GM10248 (cell line): ENCODE results near the gene ARHGAP18.

Experiments used
- CTCF ChIA-PET: fragments of 300-600 bp; sonication (Branson Sonifier 250); formaldehyde crosslinking; extraction: SDS; loops from one replicate; lab custom pipeline; 2021; ENCODE audit warnings: antibody characterized with exemption; lab: Yijun Ruan, JAX
- POLR2A ChIA-PET: fragments of 350-650 bp; sonication (Branson Sonifier 250); formaldehyde crosslinking; extraction: SDS; loops from one replicate; lab custom pipeline; 2020; ENCODE audit warnings: antibody characterized with exemption; lab: Yijun Ruan, JAX
- DNase-seq: peaks from one replicate; pipeline ENCODE4 v3.0.0; 2012; ENCODE audit errors: extremely low spot score
- TF ChIP-seq, protein P1 (sequence below): IDR thresholded peaks from 2 replicates; pipeline ENCODE4 v1.5.1; 2012; ENCODE audit warnings: mild to moderate bottlenecking, low read depth; ENCODE audit errors: extremely low read depth, missing control alignments, control extremely low read depth

Gene ARHGAP18

DNA sequence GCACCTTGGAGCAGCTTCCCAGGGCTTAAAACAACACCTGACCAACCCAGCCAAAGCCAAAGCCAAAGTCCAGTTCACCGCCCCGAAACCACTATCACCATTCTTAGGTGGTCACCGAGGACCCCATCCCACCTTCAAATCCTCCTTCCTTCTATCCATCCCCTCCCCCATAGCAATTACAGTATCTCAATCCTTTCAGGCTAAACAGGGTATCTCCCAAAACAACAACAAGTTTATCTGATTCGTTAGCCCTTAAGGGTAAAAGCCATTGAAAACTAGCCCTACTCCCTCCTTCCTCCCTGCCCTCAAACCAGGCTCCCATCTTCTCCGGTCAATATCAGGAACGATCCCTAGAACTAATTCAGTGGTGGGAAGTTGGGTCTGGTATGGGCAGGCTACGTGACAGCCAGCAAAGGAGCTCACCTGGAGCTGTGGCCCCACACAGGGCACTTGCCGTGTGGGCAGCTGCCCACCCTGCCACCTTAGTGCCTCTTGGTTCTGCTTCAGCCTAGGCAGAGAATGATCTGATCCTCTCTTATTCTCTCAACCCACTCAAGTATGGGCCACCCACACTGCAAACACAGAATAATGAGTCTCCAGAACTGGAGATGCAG, 2.0 kb downstream of the ARHGAP18 start:
- TF ChIP-seq, protein P1, sequence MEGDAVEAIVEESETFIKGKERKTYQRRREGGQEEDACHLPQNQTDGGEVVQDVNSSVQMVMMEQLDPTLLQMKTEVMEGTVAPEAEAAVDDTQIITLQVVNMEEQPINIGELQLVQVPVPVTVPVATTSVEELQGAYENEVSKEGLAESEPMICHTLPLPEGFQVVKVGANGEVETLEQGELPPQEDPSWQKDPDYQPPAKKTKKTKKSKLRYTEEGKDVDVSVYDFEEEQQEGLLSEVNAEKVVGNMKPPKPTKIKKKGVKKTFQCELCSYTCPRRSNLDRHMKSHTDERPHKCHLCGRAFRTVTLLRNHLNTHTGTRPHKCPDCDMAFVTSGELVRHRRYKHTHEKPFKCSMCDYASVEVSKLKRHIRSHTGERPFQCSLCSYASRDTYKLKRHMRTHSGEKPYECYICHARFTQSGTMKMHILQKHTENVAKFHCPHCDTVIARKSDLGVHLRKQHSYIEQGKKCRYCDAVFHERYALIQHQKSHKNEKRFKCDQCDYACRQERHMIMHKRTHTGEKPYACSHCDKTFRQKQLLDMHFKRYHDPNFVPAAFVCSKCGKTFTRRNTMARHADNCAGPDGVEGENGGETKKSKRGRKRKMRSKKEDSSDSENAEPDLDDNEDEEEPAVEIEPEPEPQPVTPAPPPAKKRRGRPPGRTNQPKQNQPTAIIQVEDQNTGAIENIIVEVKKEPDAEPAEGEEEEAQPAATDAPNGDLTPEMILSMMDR: no peak
- no peak for DNase-seq
- ChIA-PET POLR2A (no interaction called here), CTCF (interaction anchor here (0.9 to 7.6 kb wide), 10 partner anchors 12 to 209 kb away, joined by 3 to 37 read pairs (median 12); no protein-coding TSS in a partner anchor)

DNA sequence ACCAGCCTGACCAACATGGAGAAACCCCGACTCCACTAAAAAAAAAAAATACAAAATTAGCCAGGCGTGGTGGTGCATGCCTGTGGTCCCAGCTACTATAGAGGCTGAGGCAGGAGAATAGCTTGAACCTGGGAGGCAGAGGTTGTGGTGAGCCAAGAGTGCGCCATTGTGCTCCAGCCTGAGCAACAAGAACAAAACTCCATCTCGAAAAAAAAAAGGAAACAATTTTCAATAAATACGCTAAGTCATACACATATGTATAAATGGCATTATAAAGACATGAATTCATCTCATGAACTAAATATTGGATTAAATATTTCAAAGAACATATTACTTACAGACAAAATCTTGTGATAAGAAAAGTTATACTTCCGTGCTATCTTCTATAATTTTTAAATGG, 2.9 kb downstream of the ARHGAP18 start:
- ChIA-PET POLR2A (no interaction called here), CTCF (interaction anchor here (0.9 to 7.6 kb wide), 8 partner anchors 11 to 208 kb away, joined by 3 to 37 read pairs (median 4); no protein-coding TSS in a partner anchor)
- TF ChIP-seq, protein P1: no peak
- no peak for DNase-seq

DNA sequence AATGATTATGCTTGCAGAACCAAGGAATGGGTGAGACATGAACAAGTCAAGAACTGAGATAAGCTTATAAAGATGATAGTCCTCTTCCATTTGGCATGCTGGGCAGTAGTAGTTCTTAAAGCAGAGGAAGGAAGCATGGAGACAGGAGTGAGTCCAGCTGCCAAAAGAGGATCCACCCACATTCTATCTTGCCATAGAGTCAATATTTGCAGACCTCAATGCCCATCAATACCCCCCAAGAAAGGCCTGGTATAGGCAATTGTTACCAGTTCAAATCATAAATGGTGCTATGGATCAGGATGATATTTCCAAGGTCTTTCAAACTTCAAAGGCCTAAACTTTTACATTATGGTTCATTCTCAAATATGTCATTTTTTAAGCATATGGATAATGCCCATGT, 4.8 kb downstream of the ARHGAP18 start:
- POLR2A ChIA-PET: interaction anchor here (0.6 kb wide), 1 partner anchor 72 kb away, joined by 6 read pairs; no protein-coding TSS in a partner anchor
- DNase-seq: no peak
- CTCF ChIA-PET: interaction anchor here (1.2 to 2.4 kb wide), 4 partner anchors 21 to 108 kb away, joined by 4 to 7 read pairs (median 6); no protein-coding TSS in a partner anchor
- TF ChIP-seq, protein P1: no peak

DNA sequence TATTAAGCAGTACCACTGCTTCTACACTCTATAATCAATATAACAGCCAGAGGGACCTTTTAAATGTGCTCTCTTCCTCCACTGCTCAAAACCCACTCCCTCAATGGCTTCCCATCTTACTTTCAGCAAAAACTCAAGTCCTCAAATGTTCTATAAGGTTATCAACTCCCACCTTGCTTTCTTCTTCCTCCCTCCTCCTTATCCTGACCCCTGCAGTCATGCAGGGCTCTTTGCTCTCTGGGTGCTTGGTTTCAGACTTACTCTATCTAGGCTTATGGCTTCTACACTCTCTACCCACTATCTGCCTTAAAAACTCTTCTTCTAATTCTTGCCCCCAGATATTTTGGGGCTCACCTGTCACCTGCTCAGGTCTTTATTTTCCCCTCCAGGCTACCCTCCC, 5.3 kb downstream of the ARHGAP18 start:
- no peak for DNase-seq
- CTCF ChIA-PET: interaction anchor here (1.3 to 2.4 kb wide), 4 partner anchors 21 to 107 kb away, joined by 3 to 7 read pairs (median 6); no protein-coding TSS in a partner anchor
- POLR2A ChIA-PET: no interaction called here
- TF ChIP-seq, protein P1: no peak

DNA sequence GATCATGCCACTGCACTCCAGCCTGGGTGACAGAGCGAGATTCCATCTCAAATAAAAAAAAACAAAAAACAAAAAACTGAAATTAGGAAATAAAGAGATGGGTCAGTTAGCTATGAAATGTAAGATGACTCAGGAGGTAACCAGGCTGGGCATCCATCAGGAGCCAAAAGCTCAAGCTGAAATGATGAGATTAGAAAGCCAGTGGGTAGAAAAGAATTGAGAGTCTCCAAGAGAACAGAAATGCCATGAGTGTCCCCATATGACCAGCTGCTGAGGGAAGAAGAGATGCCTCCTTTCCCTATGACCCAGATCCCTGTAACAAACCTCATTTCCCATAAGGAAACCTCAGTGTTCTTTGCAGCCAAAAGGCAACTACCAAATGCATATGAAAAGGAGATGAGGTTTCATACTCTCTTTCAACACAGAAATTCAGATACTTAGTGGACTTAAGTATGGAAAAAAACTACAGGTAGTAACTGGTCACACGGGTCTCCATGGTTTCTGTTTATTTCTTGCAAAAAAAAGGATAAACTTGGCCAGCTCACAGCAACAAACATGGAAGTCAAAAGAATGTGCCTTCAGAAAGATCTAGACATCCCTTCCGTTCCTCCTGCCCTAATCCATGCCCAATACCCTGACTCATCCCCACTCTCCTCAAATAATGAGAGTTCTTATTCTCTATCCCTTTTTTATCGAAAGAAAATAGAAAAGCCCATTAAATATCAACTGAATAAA, 8.1 kb downstream of the ARHGAP18 start:
- no peak for DNase-seq
- POLR2A ChIA-PET: no interaction called here
- TF ChIP-seq, protein P1: no peak
- CTCF ChIA-PET: interaction anchor here (0.7 to 3.3 kb wide), 6 partner anchors 9 to 104 kb away, joined by 3 to 14 read pairs (median 4); partner anchors contain the start of gene ARHGAP18

DNA sequence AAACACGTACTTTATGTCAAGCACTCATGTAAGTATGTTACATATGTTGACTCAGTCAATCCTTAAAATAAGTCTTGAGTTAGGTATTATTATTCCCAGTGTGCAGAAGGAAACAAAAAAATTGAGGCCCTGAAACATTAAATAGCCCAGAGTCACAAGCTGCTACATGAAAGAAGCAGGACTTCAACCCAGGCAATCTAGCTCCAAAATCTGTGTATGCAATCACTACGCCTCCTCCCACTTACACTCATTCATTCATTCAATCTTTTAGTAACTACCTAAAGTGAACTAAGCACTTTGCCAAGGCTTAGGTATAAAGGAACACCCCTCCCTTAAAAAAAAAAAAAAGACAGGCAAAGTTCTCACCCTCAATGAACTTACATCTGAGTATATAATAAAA, 9.3 kb downstream of the ARHGAP18 start:
- ChIA-PET POLR2A (no interaction called here), CTCF (interaction anchor here (0.7 to 3.3 kb wide), 11 partner anchors 8 to 103 kb away, joined by 3 to 14 read pairs (median 3); partner anchors contain the start of gene ARHGAP18)
- no peak for DNase-seq
- TF ChIP-seq, protein P1: no peak
